K562 (cell line): ENCODE data around the gene KRTAP4-8.

Experiments used
- BACH1 ChIP-seq: fragments of 200-800 bp; sonication (Bioruptor generic); IDR thresholded peaks from 2 replicates; pipeline ENCODE4 v1.6.1; 2016; ENCODE audit warnings: missing genetic modification characterization, missing compliant biosample characterization
- TF ChIP-seq, protein P1 (sequence below), 3 experiments: IDR thresholded peaks in 2 of 3; conservative IDR thresholded peaks in 1 of 3; 2 replicates each; pipeline ENCODE4 v1.5.1; 2011 to 2012; ENCODE audit warnings: low read length in 3 of 3, mild to moderate bottlenecking in 3 of 3, control low read depth in 2 of 3, improper control_type of control experiment in 1 of 3, inconsistent platforms in 1 of 3, low read depth in 1 of 3, mixed read lengths in 1 of 3, moderate library complexity in 1 of 3; ENCODE audit not compliant: insufficient read depth in 2 of 3
- TF ChIP-seq, protein P2 (sequence below): fragments of 150-350 bp; conservative IDR thresholded peaks from 2 replicates; pipeline ENCODE4 v1.6.1; 2014; ENCODE audit warnings: low read length

DNA sequence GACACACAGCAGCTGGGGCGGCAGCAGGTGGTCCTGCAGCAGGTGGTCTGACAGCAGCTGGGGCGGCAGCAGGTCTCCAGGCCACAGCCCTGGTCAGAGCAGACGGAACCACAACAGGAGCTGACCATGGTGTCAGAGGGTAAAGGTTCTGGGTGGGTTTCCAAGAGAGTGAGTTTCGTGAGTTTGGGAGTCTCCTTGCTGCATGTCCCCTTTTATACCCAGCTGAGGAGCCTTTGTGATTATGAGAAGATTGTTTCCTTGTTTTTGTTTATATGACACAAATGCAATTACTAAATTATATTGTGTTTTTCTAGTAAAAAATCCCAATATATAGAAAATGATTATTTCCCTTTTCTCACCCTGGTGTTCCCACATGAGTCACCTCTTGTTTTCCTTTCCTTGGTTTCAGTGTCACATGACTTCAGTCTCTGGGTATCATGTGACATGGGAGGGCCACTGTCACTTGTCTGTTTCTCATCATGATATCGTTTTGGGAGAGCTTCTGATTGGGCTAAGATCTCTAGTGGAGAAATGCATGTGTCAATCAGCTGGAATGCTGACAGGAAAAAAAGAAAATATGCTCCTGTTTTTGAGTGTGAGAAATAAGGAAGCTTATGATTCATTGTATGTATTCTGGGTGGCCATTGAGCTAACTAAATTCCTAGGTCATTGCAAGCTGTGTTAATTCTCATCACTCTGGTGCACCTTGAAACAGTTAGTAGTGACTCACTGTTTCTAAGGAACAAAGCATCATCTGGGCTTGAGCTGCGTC, 42.6 kb upstream of the KRTAP4-8 start, which contains the start of gene KRTAP4-6:
- TF ChIP-seq, protein P1, sequence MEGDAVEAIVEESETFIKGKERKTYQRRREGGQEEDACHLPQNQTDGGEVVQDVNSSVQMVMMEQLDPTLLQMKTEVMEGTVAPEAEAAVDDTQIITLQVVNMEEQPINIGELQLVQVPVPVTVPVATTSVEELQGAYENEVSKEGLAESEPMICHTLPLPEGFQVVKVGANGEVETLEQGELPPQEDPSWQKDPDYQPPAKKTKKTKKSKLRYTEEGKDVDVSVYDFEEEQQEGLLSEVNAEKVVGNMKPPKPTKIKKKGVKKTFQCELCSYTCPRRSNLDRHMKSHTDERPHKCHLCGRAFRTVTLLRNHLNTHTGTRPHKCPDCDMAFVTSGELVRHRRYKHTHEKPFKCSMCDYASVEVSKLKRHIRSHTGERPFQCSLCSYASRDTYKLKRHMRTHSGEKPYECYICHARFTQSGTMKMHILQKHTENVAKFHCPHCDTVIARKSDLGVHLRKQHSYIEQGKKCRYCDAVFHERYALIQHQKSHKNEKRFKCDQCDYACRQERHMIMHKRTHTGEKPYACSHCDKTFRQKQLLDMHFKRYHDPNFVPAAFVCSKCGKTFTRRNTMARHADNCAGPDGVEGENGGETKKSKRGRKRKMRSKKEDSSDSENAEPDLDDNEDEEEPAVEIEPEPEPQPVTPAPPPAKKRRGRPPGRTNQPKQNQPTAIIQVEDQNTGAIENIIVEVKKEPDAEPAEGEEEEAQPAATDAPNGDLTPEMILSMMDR (IDR thresholded peaks at IDR 0.05 in 2 of 3, conservative IDR thresholded peaks at IDR 0.05 in 1 of 3; ENCODE audit: insufficient read depth in 2 of 3, low read depth in 1 of 3, low read length in 3 of 3), result no peak
- TF ChIP-seq BACH1 (tag), result no peak
- TF ChIP-seq, protein P2, sequence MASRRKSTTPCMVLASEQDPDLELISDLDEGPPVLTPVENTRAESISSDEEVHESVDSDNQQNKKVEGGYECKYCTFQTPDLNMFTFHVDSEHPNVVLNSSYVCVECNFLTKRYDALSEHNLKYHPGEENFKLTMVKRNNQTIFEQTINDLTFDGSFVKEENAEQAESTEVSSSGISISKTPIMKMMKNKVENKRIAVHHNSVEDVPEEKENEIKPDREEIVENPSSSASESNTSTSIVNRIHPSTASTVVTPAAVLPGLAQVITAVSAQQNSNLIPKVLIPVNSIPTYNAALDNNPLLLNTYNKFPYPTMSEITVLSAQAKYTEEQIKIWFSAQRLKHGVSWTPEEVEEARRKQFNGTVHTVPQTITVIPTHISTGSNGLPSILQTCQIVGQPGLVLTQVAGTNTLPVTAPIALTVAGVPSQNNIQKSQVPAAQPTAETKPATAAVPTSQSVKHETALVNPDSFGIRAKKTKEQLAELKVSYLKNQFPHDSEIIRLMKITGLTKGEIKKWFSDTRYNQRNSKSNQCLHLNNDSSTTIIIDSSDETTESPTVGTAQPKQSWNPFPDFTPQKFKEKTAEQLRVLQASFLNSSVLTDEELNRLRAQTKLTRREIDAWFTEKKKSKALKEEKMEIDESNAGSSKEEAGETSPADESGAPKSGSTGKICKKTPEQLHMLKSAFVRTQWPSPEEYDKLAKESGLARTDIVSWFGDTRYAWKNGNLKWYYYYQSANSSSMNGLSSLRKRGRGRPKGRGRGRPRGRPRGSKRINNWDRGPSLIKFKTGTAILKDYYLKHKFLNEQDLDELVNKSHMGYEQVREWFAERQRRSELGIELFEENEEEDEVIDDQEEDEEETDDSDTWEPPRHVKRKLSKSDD, result no peak
